ENCODE data around the gene LARGE1. TPM values are rescaled to one million over a fixed set of nuclear protein-coding genes. Genes with fewer than 3 reads are reported as not detected.

LARGE1 gene
- total and polyA plus RNA-seq, 2 of the 13 experiments (the other 11 are each of a cell fraction or from before 2014, with no cell fraction given), result 8.4 to 11.0 TPM

DNA sequence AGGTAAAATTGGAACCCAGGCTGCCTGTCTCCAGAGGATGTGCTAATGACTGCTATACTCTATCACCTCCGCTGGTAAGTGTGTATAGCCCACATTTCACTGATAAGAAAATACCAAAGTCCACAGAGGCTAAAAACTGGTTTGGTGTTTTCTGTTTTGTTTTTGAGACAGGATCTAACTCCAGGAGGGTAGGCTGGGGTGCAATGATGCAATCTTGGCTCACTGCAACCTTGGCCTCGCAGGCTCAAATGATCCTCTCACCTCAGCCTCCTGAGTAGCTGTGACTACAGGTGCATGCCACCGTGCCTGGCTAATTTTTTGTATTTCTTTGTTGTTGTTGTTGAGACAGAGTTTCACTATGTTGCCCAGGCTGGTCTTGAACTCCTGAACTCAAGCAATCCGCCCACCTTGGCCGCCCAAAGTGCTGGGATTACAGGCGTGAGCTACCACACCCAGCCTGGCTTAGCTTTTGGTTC, 409.8 kb downstream of the LARGE1 start (continued):
- no peak for TF ChIP-seq NFAT5 (CRISPR knock-in tag; IDR thresholded peaks at IDR 0.05)
- TF ChIP-seq ZNF383 (CRISPR knock-in tag; IDR thresholded peaks at IDR 0.05; ENCODE audit: borderline replicate concordance), result no peak
- no peak for TF ChIP-seq TBP (CRISPR knock-in tag; IDR thresholded peaks at IDR 0.05)
- no peak for TF ChIP-seq ZNF329 (CRISPR knock-in tag; IDR thresholded peaks at IDR 0.05; ENCODE audit: low read depth)
- TF ChIP-seq RBM22 (optimal IDR thresholded peaks at IDR 0.05; ENCODE audit: low read length), result no peak
- TF ChIP-seq, protein P1, sequence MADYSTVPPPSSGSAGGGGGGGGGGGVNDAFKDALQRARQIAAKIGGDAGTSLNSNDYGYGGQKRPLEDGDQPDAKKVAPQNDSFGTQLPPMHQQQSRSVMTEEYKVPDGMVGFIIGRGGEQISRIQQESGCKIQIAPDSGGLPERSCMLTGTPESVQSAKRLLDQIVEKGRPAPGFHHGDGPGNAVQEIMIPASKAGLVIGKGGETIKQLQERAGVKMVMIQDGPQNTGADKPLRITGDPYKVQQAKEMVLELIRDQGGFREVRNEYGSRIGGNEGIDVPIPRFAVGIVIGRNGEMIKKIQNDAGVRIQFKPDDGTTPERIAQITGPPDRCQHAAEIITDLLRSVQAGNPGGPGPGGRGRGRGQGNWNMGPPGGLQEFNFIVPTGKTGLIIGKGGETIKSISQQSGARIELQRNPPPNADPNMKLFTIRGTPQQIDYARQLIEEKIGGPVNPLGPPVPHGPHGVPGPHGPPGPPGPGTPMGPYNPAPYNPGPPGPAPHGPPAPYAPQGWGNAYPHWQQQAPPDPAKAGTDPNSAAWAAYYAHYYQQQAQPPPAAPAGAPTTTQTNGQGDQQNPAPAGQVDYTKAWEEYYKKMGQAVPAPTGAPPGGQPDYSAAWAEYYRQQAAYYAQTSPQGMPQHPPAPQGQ (CRISPR knock-in tag; IDR thresholded peaks at IDR 0.05; ENCODE audit: borderline replicate concordance), result no peak
- TF ChIP-seq PAWR (CRISPR knock-in tag; IDR thresholded peaks at IDR 0.05; ENCODE audit: borderline replicate concordance), result no peak
- TF ChIP-seq ZSCAN9 (CRISPR knock-in tag; IDR thresholded peaks at IDR 0.05; ENCODE audit: borderline replicate concordance), result 0 out of 2 replicates have a peak, but pooled peaks have one; percentile 23
- TF ChIP-seq, protein P2, sequence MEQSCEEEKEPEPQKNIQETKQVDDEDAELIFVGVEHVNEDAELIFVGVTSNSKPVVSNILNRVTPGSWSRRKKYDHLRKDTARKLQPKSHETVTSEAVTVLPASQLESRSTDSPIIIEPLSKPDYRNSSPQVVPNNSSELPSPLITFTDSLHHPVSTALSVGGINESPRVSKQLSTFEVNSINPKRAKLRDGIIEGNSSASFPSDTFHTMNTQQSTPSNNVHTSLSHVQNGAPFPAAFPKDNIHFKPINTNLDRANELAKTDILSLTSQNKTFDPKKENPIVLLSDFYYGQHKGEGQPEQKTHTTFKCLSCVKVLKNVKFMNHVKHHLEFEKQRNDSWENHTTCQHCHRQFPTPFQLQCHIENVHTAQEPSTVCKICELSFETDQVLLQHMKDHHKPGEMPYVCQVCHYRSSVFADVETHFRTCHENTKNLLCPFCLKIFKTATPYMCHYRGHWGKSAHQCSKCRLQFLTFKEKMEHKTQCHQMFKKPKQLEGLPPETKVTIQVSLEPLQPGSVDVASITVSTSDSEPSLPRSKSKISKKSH (CRISPR knock-in tag; IDR thresholded peaks at IDR 0.05; ENCODE audit: borderline replicate concordance), result no peak
- peak; percentile 61; the same call in 1 of the 2 replicates for TF ChIP-seq ZNF337 (CRISPR knock-in tag; IDR thresholded peaks at IDR 0.05; ENCODE audit: borderline replicate concordance, low read depth)
- TF ChIP-seq, protein P3, sequence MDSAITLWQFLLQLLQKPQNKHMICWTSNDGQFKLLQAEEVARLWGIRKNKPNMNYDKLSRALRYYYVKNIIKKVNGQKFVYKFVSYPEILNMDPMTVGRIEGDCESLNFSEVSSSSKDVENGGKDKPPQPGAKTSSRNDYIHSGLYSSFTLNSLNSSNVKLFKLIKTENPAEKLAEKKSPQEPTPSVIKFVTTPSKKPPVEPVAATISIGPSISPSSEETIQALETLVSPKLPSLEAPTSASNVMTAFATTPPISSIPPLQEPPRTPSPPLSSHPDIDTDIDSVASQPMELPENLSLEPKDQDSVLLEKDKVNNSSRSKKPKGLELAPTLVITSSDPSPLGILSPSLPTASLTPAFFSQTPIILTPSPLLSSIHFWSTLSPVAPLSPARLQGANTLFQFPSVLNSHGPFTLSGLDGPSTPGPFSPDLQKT (CRISPR knock-in tag; IDR thresholded peaks at IDR 0.05; ENCODE audit: borderline replicate concordance), result no peak
- TF ChIP-seq, protein P4, sequence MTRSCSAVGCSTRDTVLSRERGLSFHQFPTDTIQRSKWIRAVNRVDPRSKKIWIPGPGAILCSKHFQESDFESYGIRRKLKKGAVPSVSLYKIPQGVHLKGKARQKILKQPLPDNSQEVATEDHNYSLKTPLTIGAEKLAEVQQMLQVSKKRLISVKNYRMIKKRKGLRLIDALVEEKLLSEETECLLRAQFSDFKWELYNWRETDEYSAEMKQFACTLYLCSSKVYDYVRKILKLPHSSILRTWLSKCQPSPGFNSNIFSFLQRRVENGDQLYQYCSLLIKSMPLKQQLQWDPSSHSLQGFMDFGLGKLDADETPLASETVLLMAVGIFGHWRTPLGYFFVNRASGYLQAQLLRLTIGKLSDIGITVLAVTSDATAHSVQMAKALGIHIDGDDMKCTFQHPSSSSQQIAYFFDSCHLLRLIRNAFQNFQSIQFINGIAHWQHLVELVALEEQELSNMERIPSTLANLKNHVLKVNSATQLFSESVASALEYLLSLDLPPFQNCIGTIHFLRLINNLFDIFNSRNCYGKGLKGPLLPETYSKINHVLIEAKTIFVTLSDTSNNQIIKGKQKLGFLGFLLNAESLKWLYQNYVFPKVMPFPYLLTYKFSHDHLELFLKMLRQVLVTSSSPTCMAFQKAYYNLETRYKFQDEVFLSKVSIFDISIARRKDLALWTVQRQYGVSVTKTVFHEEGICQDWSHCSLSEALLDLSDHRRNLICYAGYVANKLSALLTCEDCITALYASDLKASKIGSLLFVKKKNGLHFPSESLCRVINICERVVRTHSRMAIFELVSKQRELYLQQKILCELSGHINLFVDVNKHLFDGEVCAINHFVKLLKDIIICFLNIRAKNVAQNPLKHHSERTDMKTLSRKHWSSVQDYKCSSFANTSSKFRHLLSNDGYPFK (CRISPR knock-in tag; IDR thresholded peaks at IDR 0.05; ENCODE audit: borderline replicate concordance), result peak; percentile 46; the same call in 1 of the 2 replicates
- no peak; the same call in 1 of the 2 replicates for TF ChIP-seq ZFP91 (CRISPR knock-in tag; IDR thresholded peaks at IDR 0.05; ENCODE audit: borderline replicate concordance)
